Heart left ventricle (tissue), 16 donors: Measurements from ENCODE around the gene PPM1A. TPM values are rescaled to one million over a fixed set of nuclear protein-coding genes. Genes with fewer than 3 reads are reported as not detected.

Experiments used
- ATAC-seq, 4 donors: fragments of 200-7000 bp; cut with Tn5 transposase; one replicate each; pipeline ENCODE4 v1.9.1; 2020 to 2022; ENCODE audit warnings: moderate library complexity in 4 of 4, mild to moderate bottlenecking in 3 of 4, moderate number of reproducible peaks in 1 of 4
- DNase-seq, 5 donors: peaks; one replicate each; pipeline ENCODE4 v3.0.0-alpha.2; 2020
- H3K27ac ChIP-seq, 12 donors: fragments of 200-600 bp; sonication (generic) in 4 of 12; one replicate each; pipeline versions ENCODE4 v1.5.0 to v1.8.0; 2016 to 2022; ENCODE audit warnings: mild to moderate bottlenecking in 2 of 12
- H3K27me3 ChIP-seq, 9 donors: fragments of 200-600 bp; sonication (generic) in 2 of 9; one replicate each; pipeline versions ENCODE4 v1.5.1 to v1.8.0; 2016 to 2022; ENCODE audit warnings: mild to moderate bottlenecking in 3 of 9
- H3K36me3 ChIP-seq, 9 donors: fragments of 200-600 bp; sonication (generic) in 2 of 9; one replicate each; pipeline versions ENCODE4 v1.5.0 to v1.8.0; 2018 to 2022; ENCODE audit warnings: mild to moderate bottlenecking in 2 of 9
- H3K4me1 ChIP-seq, 12 donors: fragments of 200-600 bp; sonication (generic) in 4 of 12; one replicate each; pipeline versions ENCODE4 v1.5.0 to v1.8.0; 2016 to 2022; ENCODE audit warnings: mild to moderate bottlenecking in 3 of 12
- H3K4me3 ChIP-seq, 12 donors: fragments of 200-600 bp; sonication (generic) in 4 of 12; one replicate each; pipeline versions ENCODE4 v1.5.0 to v1.8.0; 2017 to 2022; ENCODE audit warnings: mild to moderate bottlenecking in 9 of 12, moderate library complexity in 4 of 12
- H3K9me3 ChIP-seq, 12 donors: fragments of 200-600 bp; sonication (generic) in 4 of 12; one replicate each; pipeline versions ENCODE4 v1.5.0 to v1.8.0; 2016 to 2022; ENCODE audit warnings: mild to moderate bottlenecking in 1 of 12
- CTCF ChIP-seq, 12 donors: fragments of 200-600 bp; sonication (generic) in 4 of 12; IDR thresholded peaks; one replicate each; pipeline versions ENCODE4 v1.5.0 to v1.8.0; 2018 to 2022; ENCODE audit warnings: antibody characterized with exemption in 12 of 12, mild to moderate bottlenecking in 5 of 12
- POLR2A ChIP-seq, 2 donors: fragments of 450-650 bp; IDR thresholded peaks; one replicate each; pipeline ENCODE4 v1.6.1; 2017; ENCODE audit warnings: antibody characterized with exemption in 2 of 2, mild to moderate bottlenecking in 2 of 2, moderate library complexity in 2 of 2
- WGBS, 4 donors: extraction: QIAGEN DNeasy Blood & Tissue Kit in 2 of 4; methylation state at CpG; one replicate each; pipeline versions ENCODE4 v1.1.5 to v1.1.7; 2013 to 2018; 5-methylcytosine and 5-hydroxymethylcytosine counted together
- intact Hi-C, 10 donors: fragments of 100-400 bp; cut with DNase I; formaldehyde crosslinking; loops; one replicate each; pipeline versions ENCODE4 v1.11.1 to v1.14.2; 2022
- polyA plus RNA-seq, 2 donors: library from polyadenylated mRNA; stranded (reverse); fragments of 200-250 nt; gene quantifications; one replicate each; pipeline ENCODE4 v1.2.3, GENCODE V29; 2013
- total RNA-seq, 9 donors: library from RNA; depleted of rRNA in 2 of 9; stranded (reverse); fragments of >200 nt in 2 of 9; fragmentation: NEBNext Ultra II Directional in 3 of 9; extraction: Animal tissue kit (Norgen Biotek cat#: 25700) in 3 of 9; gene quantifications; one replicate each; pipeline versions ENCODE4 v1.1.0 to v1.2.4, GENCODE V29; 2016 to 2023
- donor health status: ischemic (EF 13 %, LVEDD 7.1; RV severe dilation, severe dysfunction).
- donor health status: healthy with polysubstance abuse.
- donor health status: DM: no; HTN: yes; CAD: no.
- donor health status: DM: no; HTN: no; CAD: no.
- donor health status: ischemic (EF 25% LVEDD 6.9; RV normal size, moderate dysfunction).
- donor health status: ischemic (EF 25% LVEDD 5.7; RV mildly dilated, moderate dysfunction).
- donor health status: healthy.
- donor health status: DM: yes; HTN: yes; CAD: no.
- donor health status: ischemic (EF 35%, LVEDD 5.7; RV mildly dilated, moderate dysfunction).
- donor health status: nonischemic (EF 11% LVEDD 7.7; RV severe dilation, severe dysfunction).
- donor health status: DM: yes; HTN: yes; CAD: no.
- donor health status: PGD.
- donor health status: ischemic (EF 29% LVEDD 5.4; RV normal size, mild dysfunction).
- donor health status: nonischemic (EF 23%, LVEDD 6.1; RV moderate dilation, normal function).

PPM1A gene
- total and polyA plus RNA-seq, 11 donors, result 27.7 to 126 (median 91.6) TPM

GRCh38 chr14:60288279-60288678, 39.3 kb downstream of the PPM1A start:
- no peak overlapping the region for H3K4me3 ChIP-seq
- WGBS, 4 donors, result 93 to 100% (median 96%) methylated on average over 1 of the region's 1 CpG
- peaks cover 0 to 3% (median 0%) of the 10 kb centered on the region in 12 donors for H3K4me1 ChIP-seq
- intact Hi-C loops, result no loop called here
- DNase-seq (no peak), ATAC-seq (no peak)
- H3K36me3 ChIP-seq, result peaks cover 0 to 96% (median 59%) of the 10 kb centered on the region in 9 donors
- no peak for TF ChIP-seq POLR2A (IDR thresholded peaks at IDR 0.05)
- TF ChIP-seq CTCF (IDR thresholded peaks at IDR 0.05), result no peak
- no peak overlapping the region for H3K27ac ChIP-seq
- H3K9me3 ChIP-seq, result no peaks in the 10 kb centered on the region
- no peaks in the 10 kb centered on the region for H3K27me3 ChIP-seq

DNA sequence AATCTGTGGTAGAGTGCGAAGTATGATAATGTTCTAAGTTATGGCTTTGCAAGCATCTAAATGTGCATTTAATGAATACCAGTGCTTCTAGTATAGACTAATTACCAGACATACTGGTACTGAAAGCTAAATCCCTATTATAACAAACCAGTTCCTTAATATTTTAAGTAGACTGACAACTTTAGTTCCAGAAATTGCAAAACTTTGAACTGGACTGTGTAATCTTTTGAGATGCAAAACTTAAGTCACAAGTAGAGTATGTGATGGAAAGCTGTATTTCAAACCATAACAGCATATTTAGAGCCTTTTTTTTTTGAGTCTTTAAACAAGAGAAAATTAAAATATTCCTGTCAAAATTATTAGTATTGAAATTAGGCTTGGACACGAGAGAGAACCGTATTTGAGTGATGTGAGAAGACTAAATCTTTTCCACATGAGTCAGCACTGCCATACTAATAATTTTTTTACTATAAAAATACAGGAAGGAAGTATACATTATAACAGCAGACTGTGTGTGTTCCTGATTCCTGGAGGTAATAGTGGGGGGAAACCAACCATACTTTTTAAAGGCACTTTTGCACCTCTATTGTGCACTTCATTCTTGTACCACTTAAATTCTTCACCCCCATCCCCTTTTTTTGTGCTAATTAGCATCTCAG, 45.5 kb downstream of the PPM1A start:
- Histone ChIP-seq H3K9me3 (no peaks in the 10 kb centered on the region), H3K4me1 (no peaks in the 10 kb centered on the region), H3K27me3 (no peaks in the 10 kb centered on the region), H3K27ac (no peak overlapping the region), H3K36me3 (peaks cover 0 to 78% (median 39%) of the 10 kb centered on the region in 9 donors), H3K4me3 (no peak overlapping the region)
- no peak for TF ChIP-seq CTCF (IDR thresholded peaks at IDR 0.05)
- TF ChIP-seq POLR2A (IDR thresholded peaks at IDR 0.05), result no peak
- intact Hi-C loops, result no loop called here
- ATAC-seq (no peak), DNase-seq (no peak)
- WGBS, 4 donors, result 91 to 96% (median 93%) methylated on average over 3 of the region's 3 CpGs

DNA sequence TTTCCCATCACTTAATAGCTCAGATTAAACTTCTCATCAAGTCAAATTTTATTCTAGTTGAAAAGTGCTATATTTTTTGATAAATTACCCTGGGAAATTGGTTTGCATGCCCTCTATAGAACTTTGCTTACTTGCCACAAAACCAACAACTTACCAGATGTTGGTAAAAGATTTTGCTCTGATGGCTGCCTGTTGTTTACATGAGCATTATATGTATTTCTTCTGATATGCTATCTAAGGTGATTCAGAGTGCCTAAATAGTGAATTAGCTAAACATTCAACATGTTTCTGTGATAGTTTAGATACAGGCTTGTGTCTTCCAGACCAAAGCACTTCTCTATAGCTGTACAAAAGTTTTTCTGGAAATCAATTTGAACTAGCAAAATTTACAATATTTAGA, 51.0 kb downstream of the PPM1A start:
- intact Hi-C loops, result loop anchor here in 1 of 10 donors (5.0 kb wide), 1 partner anchor 48 kb away; no protein-coding TSS in a partner anchor
- Histone ChIP-seq H3K4me3 (no peak overlapping the region), H3K9me3 (no peaks in the 10 kb centered on the region), H3K27ac (no peak overlapping the region), H3K27me3 (no peaks in the 10 kb centered on the region), H3K4me1 (peaks cover 0 to 39% (median 16%) of the 10 kb centered on the region in 12 donors), H3K36me3 (peaks cover 0 to 24% (median 0%) of the 10 kb centered on the region in 9 donors)
- no peak for TF ChIP-seq POLR2A (IDR thresholded peaks at IDR 0.05)
- TF ChIP-seq CTCF (IDR thresholded peaks at IDR 0.05), result no peak
- DNase-seq, result no peak
- ATAC-seq, result no peak

DNA sequence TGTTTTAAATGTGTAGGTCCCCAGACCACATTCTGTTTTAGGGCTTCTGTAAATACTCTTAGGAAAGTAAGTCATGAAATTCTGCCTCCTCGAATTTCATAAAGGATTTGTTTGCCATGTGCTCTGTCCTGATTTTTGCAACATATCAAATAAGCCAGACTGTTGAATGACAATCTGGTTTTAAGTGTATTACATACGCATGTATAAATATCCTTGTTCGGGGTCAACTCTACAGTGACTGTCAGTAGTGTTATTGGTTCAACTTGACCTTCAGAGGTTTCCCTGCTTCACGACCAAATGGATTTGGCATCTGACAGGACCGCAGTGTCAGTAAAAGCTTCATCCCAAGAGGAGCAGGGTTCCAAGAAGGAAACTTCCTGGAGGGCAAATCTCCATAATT, 52.7 kb downstream of the PPM1A start:
- peak in 1 of 4 donors; percentile 11 for ATAC-seq
- intact Hi-C loops, result loop anchor here in 1 of 10 donors (5.0 kb wide), 1 partner anchor 49 kb away; no protein-coding TSS in a partner anchor
- WGBS, 4 donors, result 39 to 47% (median 43%) methylated on average over 5 of the region's 5 CpGs
- Histone ChIP-seq H3K9me3 (no peaks in the 10 kb centered on the region), H3K27me3 (no peaks in the 10 kb centered on the region), H3K4me3 (no peak overlapping the region), H3K36me3 (peaks cover 0 to 9% (median 0%) of the 10 kb centered on the region in 9 donors), H3K27ac (peak overlapping the region in 3 of 12 donors; percentile 8 to 70 (median 40)), H3K4me1 (peaks cover 0 to 39% (median 16%) of the 10 kb centered on the region in 12 donors)
- TF ChIP-seq CTCF (IDR thresholded peaks at IDR 0.05) (no peak), POLR2A (IDR thresholded peaks at IDR 0.05) (no peak)
- no peak for DNase-seq
